ENCODE results near the gene TXNDC8.
A peak's percentile ranks its signal among the peaks of the same experiment; 100 is the strongest.

TXNDC8 gene

DNA sequence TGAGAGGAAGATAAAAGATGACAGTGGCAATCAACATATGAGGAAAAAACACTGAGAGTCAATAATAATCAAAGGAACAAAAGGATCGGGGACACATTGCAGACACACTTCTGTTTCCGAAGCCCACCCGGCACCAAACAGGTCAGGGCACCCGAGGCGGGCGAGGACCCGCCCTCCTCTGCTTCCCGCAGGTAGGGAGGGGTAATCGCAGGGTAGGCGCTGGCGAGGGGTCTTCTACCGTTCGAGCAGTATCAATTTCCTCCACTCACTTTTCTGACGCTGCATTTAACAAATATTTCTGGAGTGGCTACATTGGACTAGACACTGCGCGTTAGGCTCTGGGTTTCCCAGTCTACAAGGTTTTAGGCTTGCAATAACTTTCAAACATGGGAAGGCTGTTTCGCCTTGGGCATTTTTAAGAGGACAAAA is 82.6 kb downstream of the TXNDC8 start:
- DNase-seq = peak in 4 of 42 donors; percentile 9 to 45 (median 17)
- intact Hi-C loops (cut with DNase I) = no loop called here

DNA sequence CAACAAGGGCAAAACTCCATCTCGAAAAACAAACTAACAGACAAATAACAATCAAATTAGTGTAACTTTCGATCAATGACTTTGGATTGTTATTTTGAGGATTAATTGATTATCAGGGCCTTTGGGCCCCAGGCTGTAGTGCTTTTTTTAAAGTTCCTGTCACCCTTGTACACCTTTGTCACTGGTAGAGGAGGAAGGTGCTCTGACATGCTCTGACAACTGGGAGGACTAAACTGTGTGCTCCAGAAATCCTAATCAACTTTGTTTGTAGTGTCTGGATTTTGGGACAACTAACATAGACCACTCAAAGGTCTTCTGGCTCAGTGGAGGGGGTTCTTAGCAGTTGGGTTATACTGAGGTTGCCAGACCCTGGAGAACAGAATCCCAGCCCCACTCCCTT is 83.2 kb downstream of the TXNDC8 start:
- intact Hi-C loops (cut with DNase I) = no loop called here
- no peak for DNase-seq
